Activated naive CD8-positive, alpha-beta T cell treated with anti-CD3 and anti-CD28 coated beads, Interleukin-2, amount 50 U/mL, for 24 hours (primary cell): Measurements from ENCODE around the gene AKR7A3.
"Not testable (repeated sequence)": the region's sequence is repeated elsewhere in the genome, so short reads cannot be mapped to it uniquely, and the experiment has no call there.

Experiments
- ATAC-seq: fragments of 150-1000 bp; cut with Tn5 transposase; one replicate; pipeline ENCODE4 v1.10.0; 2021
- DNase-seq: peaks from one replicate; pipeline ENCODE4 v3.0.0; 2021
- H3K27ac Mint-ChIP-seq: one replicate; pipeline ENCODE4 v1.8.0; 2021; ENCODE audit warnings: mild to moderate bottlenecking, mixed read lengths
- H3K27me3 Mint-ChIP-seq: one replicate; pipeline ENCODE4 v1.8.0; 2021; ENCODE audit warnings: mixed read lengths
- H3K36me3 Mint-ChIP-seq: one replicate; pipeline ENCODE4 v1.8.0; 2021; ENCODE audit warnings: low read depth, mixed read lengths
- H3K4me1 Mint-ChIP-seq: one replicate; pipeline ENCODE4 v1.8.0; 2021; ENCODE audit warnings: mixed read lengths
- H3K4me3 Mint-ChIP-seq: one replicate; pipeline ENCODE4 v1.8.0; 2021; ENCODE audit warnings: mild to moderate bottlenecking, moderate library complexity, mixed read lengths
- H3K9me3 Mint-ChIP-seq: one replicate; pipeline ENCODE4 v1.8.0; 2021; ENCODE audit warnings: mixed read lengths

Gene AKR7A3

GRCh38 chr1:19287436-19288185 lies 959 bp downstream of the AKR7A3 start:
- DNase-seq, result no peak
- no peak for ATAC-seq
- peaks cover 11% of the 10 kb centered on the region for H3K27me3 Mint-ChIP-seq
- no peak overlapping the region for H3K27ac Mint-ChIP-seq
- peaks cover 9% of the 10 kb centered on the region for H3K4me1 Mint-ChIP-seq
- no peaks in the 10 kb centered on the region for H3K36me3 Mint-ChIP-seq
- H3K9me3 Mint-ChIP-seq, result peaks cover 5% of the 10 kb centered on the region
- H3K4me3 Mint-ChIP-seq, result no peak overlapping the region

DNA sequence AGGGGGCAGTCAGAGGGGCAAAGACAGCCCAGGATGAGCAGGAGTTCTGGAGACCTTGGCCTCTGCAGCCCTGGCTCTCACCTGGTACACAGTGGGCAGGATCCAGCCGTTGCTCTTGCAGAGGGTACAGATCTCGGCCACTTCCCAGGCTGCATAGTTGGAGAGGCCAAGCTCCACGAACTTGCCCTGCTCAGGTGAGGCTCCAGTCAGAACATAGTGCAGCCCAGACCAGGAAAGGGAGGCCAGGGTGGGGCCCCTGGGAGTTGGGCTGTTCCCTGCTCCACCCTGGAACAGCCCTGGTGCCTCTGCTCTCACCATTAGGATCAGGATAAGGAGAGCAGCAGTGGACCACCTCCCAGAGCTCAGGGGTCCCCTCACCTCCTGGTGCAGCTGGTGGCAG lies 2.8 kb downstream of the AKR7A3 start:
- H3K4me3 Mint-ChIP-seq, DNase-seq, H3K4me1 Mint-ChIP-seq, ATAC-seq, H3K27ac Mint-ChIP-seq, H3K9me3 Mint-ChIP-seq, H3K36me3 Mint-ChIP-seq: not testable (repeated sequence)
- peaks cover 11% of the 10 kb centered on the region for H3K27me3 Mint-ChIP-seq

DNA sequence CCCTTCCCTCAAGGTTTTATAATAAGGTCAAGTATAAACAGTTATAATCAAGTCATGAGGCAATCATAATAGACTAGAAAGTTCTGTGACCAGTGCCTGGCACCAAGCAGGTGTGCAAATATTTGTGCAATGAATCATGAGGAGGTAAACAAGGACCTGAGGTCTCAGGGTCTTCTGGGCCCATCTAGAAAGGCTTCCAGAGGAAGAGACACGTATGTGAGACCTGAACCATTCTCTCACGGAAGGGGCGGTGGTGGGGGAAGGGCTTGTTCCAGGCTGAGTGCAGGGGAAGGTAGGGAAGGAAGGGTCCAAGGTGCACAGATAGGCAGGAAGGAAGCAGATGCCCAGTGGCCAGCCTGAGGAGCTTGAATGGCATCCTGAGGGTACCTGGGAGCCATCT lies 3.2 kb downstream of the AKR7A3 start:
- not testable (repeated sequence) for H3K36me3 Mint-ChIP-seq, H3K4me1 Mint-ChIP-seq, H3K4me3 Mint-ChIP-seq, H3K9me3 Mint-ChIP-seq, H3K27ac Mint-ChIP-seq, DNase-seq, ATAC-seq
- H3K27me3 Mint-ChIP-seq, result peaks cover 11% of the 10 kb centered on the region

DNA sequence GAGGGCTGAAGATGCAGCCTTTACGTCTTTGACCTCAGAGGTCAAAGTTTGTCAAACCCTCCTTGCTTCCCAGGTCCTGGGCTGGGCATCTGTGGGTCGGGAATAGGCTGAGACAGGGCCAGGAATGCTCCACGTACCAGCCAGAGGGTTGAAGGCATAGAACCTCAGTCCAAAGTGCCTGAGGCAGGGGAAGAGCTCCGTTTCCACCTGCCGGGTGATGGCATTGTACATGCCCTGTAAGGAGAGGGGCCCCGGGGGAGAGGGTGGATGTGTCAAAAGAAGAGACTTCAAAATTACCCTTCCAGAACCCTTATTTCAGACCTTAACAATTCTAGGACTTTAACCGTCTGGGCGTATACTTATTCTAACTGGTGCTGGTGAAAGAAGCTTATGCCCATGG lies 3.7 kb downstream of the AKR7A3 start:
- no peaks in the 10 kb centered on the region for H3K36me3 Mint-ChIP-seq
- no peak overlapping the region for H3K27ac Mint-ChIP-seq
- ATAC-seq (no peak), DNase-seq (no peak)
- no peak overlapping the region for H3K4me3 Mint-ChIP-seq
- H3K27me3 Mint-ChIP-seq, result peaks cover 10% of the 10 kb centered on the region
- H3K9me3 Mint-ChIP-seq, result no peaks in the 10 kb centered on the region
- peaks cover 9% of the 10 kb centered on the region for H3K4me1 Mint-ChIP-seq

DNA sequence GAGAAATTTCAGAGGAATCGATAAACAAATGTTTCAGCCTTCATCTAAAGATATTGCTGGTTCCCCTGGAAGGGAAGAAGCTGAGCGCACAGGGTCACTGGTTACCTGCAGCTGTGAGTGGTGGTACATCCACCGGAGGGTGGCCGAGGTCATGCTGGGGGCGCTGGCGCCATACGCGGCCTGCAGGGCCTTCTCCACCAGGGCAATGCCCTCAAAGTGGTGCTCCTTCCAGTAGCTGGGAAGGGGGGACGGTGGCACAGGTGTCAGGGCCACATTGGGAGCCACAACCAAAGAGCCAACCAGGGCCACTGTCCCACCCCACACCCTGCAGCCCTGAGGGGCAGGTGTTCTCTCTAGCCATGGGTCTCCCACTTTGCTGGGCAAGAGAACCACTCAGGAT lies 4.7 kb downstream of the AKR7A3 start:
- Mint-ChIP-seq H3K4me3 (no peak overlapping the region), H3K4me1 (peaks cover 4% of the 10 kb centered on the region), H3K36me3 (no peaks in the 10 kb centered on the region), H3K27ac (no peak overlapping the region), H3K27me3 (no peaks in the 10 kb centered on the region), H3K9me3 (no peaks in the 10 kb centered on the region)
- DNase-seq (no peak), ATAC-seq (no peak)

DNA sequence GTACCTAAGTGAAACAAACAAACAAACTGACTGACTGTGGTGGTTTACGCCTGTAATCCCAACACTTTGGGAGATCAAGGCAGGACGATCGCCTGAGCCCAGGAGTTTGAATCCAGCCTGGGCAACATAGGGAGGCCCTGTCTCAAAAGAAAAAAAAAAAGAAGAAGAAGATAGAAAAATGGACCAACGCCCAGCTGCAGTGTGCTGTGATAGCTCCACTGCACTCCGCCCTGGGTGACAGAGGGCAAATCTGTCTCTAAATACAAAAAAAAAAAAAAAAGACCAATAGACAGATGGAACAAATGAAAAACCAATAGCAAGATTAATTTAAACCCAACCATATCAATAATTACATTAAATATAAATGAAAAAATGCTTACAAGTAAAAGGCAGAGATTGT lies 13.9 kb downstream of the AKR7A3 start:
- Mint-ChIP-seq H3K27me3 (peaks cover 23% of the 10 kb centered on the region), H3K36me3 (peaks cover 7% of the 10 kb centered on the region), H3K4me3 (no peak overlapping the region), H3K9me3 (peaks cover 6% of the 10 kb centered on the region), H3K4me1 (peaks cover 4% of the 10 kb centered on the region), H3K27ac (no peak overlapping the region)
- ATAC-seq (no peak), DNase-seq (no peak)

- H3K27me3 Mint-ChIP-seq, result peaks cover 23% of the 10 kb centered on the region
- not testable (repeated sequence) for ATAC-seq, H3K4me1 Mint-ChIP-seq, H3K36me3 Mint-ChIP-seq, DNase-seq, H3K27ac Mint-ChIP-seq, H3K9me3 Mint-ChIP-seq, H3K4me3 Mint-ChIP-seq
These were observed 14.6 kb downstream of the AKR7A3 start for GRCh38 chr1:19273844-19274531.

DNA sequence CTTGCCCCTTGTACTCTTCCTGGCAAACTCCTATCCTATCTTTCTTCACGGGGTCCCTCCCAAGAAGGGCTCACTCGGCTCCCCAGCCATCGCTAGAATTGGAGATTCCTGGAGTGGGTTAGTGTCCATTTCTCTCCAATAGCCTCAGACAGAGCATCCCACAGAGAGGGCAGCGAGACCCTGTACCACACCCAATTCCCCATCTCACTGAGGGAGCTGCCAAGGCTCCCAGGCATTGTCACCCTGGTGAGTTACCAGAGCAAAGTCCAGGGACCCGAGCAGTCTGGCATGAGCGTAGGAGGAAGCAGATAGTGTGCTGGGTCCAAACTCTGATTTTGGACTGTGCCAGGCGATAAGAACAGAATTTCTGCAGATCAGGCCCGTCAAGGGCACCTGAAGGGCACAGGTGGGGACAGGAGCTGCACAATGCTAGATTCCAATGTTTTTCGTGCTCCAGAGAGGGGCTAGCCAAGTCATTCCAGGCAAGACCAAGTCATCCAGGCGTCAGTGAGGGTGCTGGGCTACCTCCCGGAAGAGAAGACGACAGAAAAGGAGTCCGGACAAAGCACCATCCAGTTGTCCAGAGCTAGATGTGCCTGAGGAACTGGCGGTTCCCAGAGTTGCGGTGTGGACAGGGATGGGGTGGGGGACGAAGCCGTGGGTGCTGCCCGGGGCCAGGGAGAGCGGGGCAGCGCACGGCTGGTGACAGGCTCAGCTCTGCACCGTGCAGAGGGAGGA lies 15.3 kb downstream of the AKR7A3 start:
- ATAC-seq (no peak), DNase-seq (no peak)
- peaks cover 7% of the 10 kb centered on the region for H3K36me3 Mint-ChIP-seq
- no peak overlapping the region for H3K4me3 Mint-ChIP-seq
- peaks cover 4% of the 10 kb centered on the region for H3K4me1 Mint-ChIP-seq
- peaks cover 23% of the 10 kb centered on the region for H3K27me3 Mint-ChIP-seq
- H3K27ac Mint-ChIP-seq, result no peak overlapping the region
- H3K9me3 Mint-ChIP-seq, result peaks cover 6% of the 10 kb centered on the region

DNA sequence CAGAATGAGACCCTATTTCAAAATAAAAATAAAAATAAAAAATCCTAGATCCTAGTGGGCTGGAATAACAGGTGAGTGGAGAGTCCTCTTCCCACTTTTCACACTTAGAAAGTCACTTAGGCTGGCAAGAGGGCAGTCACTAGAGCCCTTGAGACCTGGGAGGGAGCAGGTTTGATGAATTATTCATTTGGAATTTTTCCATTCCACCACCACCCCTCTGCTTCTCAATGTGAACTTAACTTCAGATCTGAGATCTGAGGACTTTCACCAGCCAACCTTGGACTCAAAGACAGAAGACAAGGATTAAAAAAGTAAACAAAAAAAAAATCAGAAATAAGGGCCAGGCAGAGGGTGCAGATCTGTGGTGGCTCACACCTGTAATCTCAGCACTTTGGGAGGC lies 16.5 kb downstream of the AKR7A3 start:
- peaks cover 4% of the 10 kb centered on the region for H3K4me1 Mint-ChIP-seq
- no peak for DNase-seq
- ATAC-seq, result no peak
- H3K36me3 Mint-ChIP-seq, result peaks cover 7% of the 10 kb centered on the region
- peaks cover 6% of the 10 kb centered on the region for H3K9me3 Mint-ChIP-seq
- H3K4me3 Mint-ChIP-seq, result no peak overlapping the region
- H3K27ac Mint-ChIP-seq, result no peak overlapping the region
- peaks cover 23% of the 10 kb centered on the region for H3K27me3 Mint-ChIP-seq

- H3K27ac Mint-ChIP-seq, DNase-seq, H3K4me1 Mint-ChIP-seq, H3K9me3 Mint-ChIP-seq, H3K36me3 Mint-ChIP-seq, H3K4me3 Mint-ChIP-seq, ATAC-seq: not testable (repeated sequence)
- H3K27me3 Mint-ChIP-seq, result peaks cover 20% of the 10 kb centered on the region
These were observed 18.2 kb downstream of the AKR7A3 start for GRCh38 chr1:19270343-19270730.

DNA sequence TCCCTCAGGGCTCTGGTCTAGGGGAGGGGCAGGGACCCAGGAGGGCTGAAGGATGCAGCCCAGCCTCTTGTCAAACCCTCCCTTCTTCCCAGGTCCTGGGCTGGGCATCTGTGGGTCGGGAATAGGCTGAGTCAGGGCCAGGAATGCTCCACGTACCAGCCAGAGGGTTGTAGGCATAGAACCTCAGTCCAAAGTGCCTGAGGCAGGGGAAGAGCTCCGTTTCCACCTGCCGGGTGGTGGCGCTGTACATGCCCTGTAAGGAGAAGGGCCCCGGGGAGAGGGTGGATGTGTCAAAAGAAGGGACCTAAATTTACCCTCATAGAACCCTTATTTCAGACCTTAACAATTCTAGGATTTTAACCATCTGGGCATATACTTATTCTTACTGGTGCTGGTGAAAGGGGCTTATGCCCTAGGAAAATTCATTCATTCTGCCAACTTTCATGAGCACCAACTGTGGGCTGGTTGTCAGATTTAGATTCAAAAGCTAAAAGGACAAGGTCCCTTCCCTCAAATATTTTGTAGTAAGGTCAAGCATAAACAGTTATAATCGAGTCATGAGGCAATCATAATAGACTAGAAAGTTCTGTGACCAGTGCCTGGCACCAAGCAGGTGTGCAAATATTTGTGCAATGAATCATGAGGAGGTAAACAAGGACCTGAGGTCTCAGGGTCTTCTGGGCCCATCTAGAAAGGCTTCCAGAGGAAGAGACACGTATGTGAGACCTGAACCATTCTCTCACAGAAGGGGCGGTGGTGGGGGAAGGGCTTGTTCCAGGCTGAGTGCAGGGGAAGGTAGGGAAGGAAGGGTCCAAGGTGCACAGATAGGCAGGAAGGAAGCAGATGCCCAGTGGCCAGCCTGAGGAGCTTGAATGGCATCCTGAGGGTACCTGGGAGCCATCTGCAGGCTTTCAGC lies 18.9 kb downstream of the AKR7A3 start:
- H3K27ac Mint-ChIP-seq, H3K36me3 Mint-ChIP-seq, H3K9me3 Mint-ChIP-seq, H3K4me3 Mint-ChIP-seq, H3K4me1 Mint-ChIP-seq, DNase-seq, ATAC-seq: not testable (repeated sequence)
- peaks cover 20% of the 10 kb centered on the region for H3K27me3 Mint-ChIP-seq

- H3K4me3 Mint-ChIP-seq, result no peak overlapping the region
- H3K36me3 Mint-ChIP-seq, result peaks cover 3% of the 10 kb centered on the region
- no peak for ATAC-seq
- H3K4me1 Mint-ChIP-seq, result peaks cover 4% of the 10 kb centered on the region
- H3K27me3 Mint-ChIP-seq, result peaks cover 14% of the 10 kb centered on the region
- H3K27ac Mint-ChIP-seq, result no peak overlapping the region
- no peaks in the 10 kb centered on the region for H3K9me3 Mint-ChIP-seq
- no peak for DNase-seq
These were observed 20.1 kb downstream of the AKR7A3 start for GRCh38 chr1:19268445-19268844.

GRCh38 chr1:19262744-19263143 lies 25.8 kb downstream of the AKR7A3 start:
- Mint-ChIP-seq H3K9me3 (no peaks in the 10 kb centered on the region), H3K27ac (no peak overlapping the region), H3K4me1 (no peaks in the 10 kb centered on the region), H3K4me3 (no peak overlapping the region), H3K36me3 (peaks cover 22% of the 10 kb centered on the region), H3K27me3 (no peaks in the 10 kb centered on the region)
- ATAC-seq (no peak), DNase-seq (no peak)

- ATAC-seq, result no peak
- peaks cover 5% of the 10 kb centered on the region for H3K4me1 Mint-ChIP-seq
- no peak overlapping the region for H3K27ac Mint-ChIP-seq
- H3K27me3 Mint-ChIP-seq, result no peaks in the 10 kb centered on the region
- no peak overlapping the region for H3K4me3 Mint-ChIP-seq
- DNase-seq, result no peak
- peaks cover 29% of the 10 kb centered on the region for H3K36me3 Mint-ChIP-seq
- H3K9me3 Mint-ChIP-seq, result no peaks in the 10 kb centered on the region
These were observed 26.5 kb downstream of the AKR7A3 start for GRCh38 chr1:19262047-19262446.
